ENCODE results near the gene NEFH. TPM values are rescaled to one million over a fixed set of nuclear protein-coding genes. Genes with fewer than 3 reads are reported as not detected.
"Not testable (repeated sequence)": the region's sequence is repeated elsewhere in the genome, so short reads cannot be mapped to it uniquely, and the experiment has no call there.

The NEFH gene
- polyA plus RNA-seq, 1 of the 3 experiments (the other 2 are of a cell fraction) = 3.5 TPM

DNA sequence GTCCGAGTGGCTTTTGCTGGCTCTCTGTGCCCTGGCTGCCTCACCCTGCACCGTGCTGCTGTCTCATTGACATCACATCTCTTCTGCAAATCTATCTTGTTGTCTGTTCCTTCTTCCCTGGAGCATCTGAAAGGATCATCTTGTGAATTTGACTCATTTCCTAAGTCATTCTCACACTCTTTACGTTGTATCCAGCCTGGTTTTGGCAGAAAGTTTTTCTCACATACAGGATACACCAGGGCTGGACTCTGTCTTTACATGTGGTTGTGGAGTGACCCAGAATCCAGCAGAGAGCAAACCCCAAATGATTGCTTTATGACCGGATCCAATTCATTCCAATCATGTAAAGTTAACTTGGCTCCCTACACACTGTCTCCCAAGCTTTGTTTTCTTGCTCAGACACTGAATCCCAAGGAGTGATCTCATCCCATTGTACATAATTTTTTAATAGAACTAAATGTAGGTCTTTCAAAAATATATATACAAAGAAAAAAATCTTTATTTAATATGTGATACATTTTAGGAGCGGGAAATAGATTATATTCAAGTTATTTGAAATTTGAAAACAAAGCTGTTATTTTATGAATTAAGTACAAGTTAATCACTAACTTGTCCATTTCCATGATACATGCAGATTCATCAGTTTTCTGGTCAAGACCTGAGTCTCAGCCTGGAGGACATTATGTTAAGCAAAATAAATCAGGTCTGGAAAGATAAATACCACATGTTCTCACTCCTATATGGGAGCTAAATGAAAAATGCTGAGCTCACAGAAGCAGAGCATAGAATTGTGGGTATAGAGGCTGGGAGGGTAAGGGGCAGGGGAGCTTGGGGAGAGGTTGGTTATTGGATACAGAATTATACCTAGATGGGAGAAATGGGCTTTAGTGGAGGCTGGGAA is 44.5 kb upstream of the NEFH start:
- TF ChIP-seq MXI1 (IDR thresholded peaks at IDR 0.05; ENCODE audit: low read depth, low read length) (no peak), IRF3 (IDR thresholded peaks at IDR 0.05; ENCODE audit: low read depth, low read length) (no peak), PBX3 (IDR thresholded peaks at IDR 0.05) (no peak), SMC3 (IDR thresholded peaks at IDR 0.05; ENCODE audit: low read depth, low read length) (no peak), POLR2AphosphoS5 (IDR thresholded peaks at IDR 0.05; ENCODE audit: low read depth, low read length) (no peak), YY1 (IDR thresholded peaks at IDR 0.05; ENCODE audit: low read depth) (no peak), CTCF (IDR thresholded peaks at IDR 0.05) (no peak), NRF1 (IDR thresholded peaks at IDR 0.05; ENCODE audit: low read depth, low read length) (no peak), RAD21 (IDR thresholded peaks at IDR 0.05; ENCODE audit: low read length) (no peak), MEF2A (IDR thresholded peaks at IDR 0.05; ENCODE audit: borderline replicate concordance, low read depth) (no peak), RFX5 (IDR thresholded peaks at IDR 0.05; ENCODE audit: low read length) (no peak), GABPA (IDR thresholded peaks at IDR 0.05; ENCODE audit: low read depth) (no peak)
- TF ChIP-seq, protein P1, sequence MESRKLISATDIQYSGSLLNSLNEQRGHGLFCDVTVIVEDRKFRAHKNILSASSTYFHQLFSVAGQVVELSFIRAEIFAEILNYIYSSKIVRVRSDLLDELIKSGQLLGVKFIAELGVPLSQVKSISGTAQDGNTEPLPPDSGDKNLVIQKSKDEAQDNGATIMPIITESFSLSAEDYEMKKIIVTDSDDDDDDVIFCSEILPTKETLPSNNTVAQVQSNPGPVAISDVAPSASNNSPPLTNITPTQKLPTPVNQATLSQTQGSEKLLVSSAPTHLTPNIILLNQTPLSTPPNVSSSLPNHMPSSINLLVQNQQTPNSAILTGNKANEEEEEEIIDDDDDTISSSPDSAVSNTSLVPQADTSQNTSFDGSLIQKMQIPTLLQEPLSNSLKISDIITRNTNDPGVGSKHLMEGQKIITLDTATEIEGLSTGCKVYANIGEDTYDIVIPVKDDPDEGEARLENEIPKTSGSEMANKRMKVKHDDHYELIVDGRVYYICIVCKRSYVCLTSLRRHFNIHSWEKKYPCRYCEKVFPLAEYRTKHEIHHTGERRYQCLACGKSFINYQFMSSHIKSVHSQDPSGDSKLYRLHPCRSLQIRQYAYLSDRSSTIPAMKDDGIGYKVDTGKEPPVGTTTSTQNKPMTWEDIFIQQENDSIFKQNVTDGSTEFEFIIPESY (IDR thresholded peaks at IDR 0.05; ENCODE audit: borderline replicate concordance, low read depth) = no peak
- no peaks in the 10 kb centered on the region for H3K9me3 ChIP-seq
- ChIA-PET CTCF (interaction anchor here (0.7 to 1.1 kb wide), 2 partner anchors 47 to 190 kb away, joined by 3 read pairs; no protein-coding TSS in a partner anchor), POLR2A (no interaction called here)
- H3K4me2 ChIP-seq = no peak overlapping the region
- H3F3A ChIP-seq (replicated peaks; ENCODE audit: insufficient read depth) = no peaks in the 10 kb centered on the region
- no peaks in the 10 kb centered on the region for H3K36me3 ChIP-seq (replicated peaks in 1 of 2; ENCODE audit: control insufficient read depth in 1 of 2, insufficient read depth in 2 of 2, low read length in 1 of 2)
- peaks cover 0 to 6% of the 10 kb centered on the region in 2 experiments; a peak in 1 of 4 replicates for H3K4me1 ChIP-seq (ENCODE audit: control insufficient read depth in 1 of 2, insufficient read depth in 2 of 2, low read depth in 1 of 2, low read length in 1 of 2)
- H3K4me3 ChIP-seq (ENCODE audit: low read depth in 2 of 2, low read length in 1 of 2) = no peak overlapping the region
- DNase-seq = no peak
- no peak overlapping the region for H3K27ac ChIP-seq (ENCODE audit: low read depth in 2 of 2, low read length in 1 of 2)
- H2AFZ ChIP-seq (ENCODE audit: low read depth) = no peak overlapping the region
- H4K20me1 ChIP-seq (ENCODE audit: insufficient read depth) = no peaks in the 10 kb centered on the region
- H3K79me2 ChIP-seq (ENCODE audit: insufficient read depth) = no peaks in the 10 kb centered on the region
- no peak overlapping the region for H3K9ac ChIP-seq
- peaks cover 18% of the 10 kb centered on the region; the same call in 1 of the 2 replicates for H3K27me3 ChIP-seq (ENCODE audit: insufficient read depth)
- 56% methylated on average over 5 of the region's 5 CpGs for WGBS (ENCODE audit: low lambda C conversion rate)
- H3K9me2 ChIP-seq = no peaks in the 10 kb centered on the region

DNA sequence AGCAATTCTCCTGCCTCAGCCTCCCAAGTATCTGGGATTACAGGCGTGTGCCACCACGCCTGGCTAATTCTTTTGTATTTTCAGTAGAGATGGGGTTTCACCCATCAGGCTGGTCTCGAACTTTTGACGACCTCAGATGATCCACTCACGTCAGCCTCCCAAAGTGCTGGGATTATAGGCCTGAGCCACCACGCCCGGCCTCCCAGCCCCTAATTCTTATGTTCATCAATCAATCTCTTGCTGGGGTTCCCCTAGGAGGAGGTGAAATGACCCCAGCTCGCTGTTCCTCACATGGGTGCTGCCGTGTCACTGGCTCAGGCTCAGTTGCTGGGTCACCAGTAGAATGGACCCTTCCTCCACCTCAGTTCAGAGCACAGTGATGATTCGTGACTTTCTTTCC is 41.7 kb upstream of the NEFH start, which contains the start of gene RFPL1:
TSS of gene RFPL1 (plus strand) at position 301 of the 400 bp plus-strand sequence.
- H3K27ac ChIP-seq (ENCODE audit: low read depth in 2 of 2, low read length in 1 of 2); H3K4me1 ChIP-seq (ENCODE audit: control insufficient read depth in 1 of 2, insufficient read depth in 2 of 2, low read depth in 1 of 2, low read length in 1 of 2); H3K9me2 ChIP-seq; POLR2A ChIA-PET; H3K27me3 ChIP-seq (ENCODE audit: insufficient read depth); H2AFZ ChIP-seq (ENCODE audit: low read depth); H3K36me3 ChIP-seq (replicated peaks in 1 of 2; ENCODE audit: control insufficient read depth in 1 of 2, insufficient read depth in 2 of 2, low read length in 1 of 2); H3K4me2 ChIP-seq; H3K4me3 ChIP-seq (ENCODE audit: low read depth in 2 of 2, low read length in 1 of 2); H3K9ac ChIP-seq; H3K9me3 ChIP-seq; DNase-seq; H3K79me2 ChIP-seq (ENCODE audit: insufficient read depth); H3F3A ChIP-seq (replicated peaks; ENCODE audit: insufficient read depth); CTCF ChIA-PET; H4K20me1 ChIP-seq (ENCODE audit: insufficient read depth): not testable (repeated sequence)
- 77% methylated on average over 10 of the region's 10 CpGs for WGBS (ENCODE audit: low lambda C conversion rate)
